Measurements from ENCODE around the gene MOV10L1.
"Not testable (repeated sequence)": the region's sequence is repeated elsewhere in the genome, so short reads cannot be mapped to it uniquely, and the experiment has no call there.

MOV10L1 gene

DNA sequence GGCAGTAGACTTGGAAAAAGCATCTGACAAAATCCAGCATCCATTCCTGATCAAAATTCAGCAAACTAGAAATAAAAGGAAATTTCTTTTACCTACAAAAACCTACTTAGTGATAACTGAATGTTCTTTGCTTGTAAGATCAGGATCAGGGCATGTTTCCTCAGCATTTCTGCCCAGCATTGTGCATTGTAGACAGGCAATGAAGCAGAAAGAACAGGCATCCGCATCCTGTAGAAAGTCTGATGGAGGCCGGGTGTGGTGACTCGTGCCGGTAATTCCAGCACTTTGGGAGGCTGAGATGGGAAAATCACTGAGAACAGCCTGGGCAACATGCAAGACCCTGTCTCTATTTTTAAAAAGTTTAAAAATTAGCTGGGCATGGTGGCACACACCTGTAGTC, 48.2 kb downstream of the MOV10L1 start:
- no peak for DNase-seq (ENCODE audit: low spot score)

DNA sequence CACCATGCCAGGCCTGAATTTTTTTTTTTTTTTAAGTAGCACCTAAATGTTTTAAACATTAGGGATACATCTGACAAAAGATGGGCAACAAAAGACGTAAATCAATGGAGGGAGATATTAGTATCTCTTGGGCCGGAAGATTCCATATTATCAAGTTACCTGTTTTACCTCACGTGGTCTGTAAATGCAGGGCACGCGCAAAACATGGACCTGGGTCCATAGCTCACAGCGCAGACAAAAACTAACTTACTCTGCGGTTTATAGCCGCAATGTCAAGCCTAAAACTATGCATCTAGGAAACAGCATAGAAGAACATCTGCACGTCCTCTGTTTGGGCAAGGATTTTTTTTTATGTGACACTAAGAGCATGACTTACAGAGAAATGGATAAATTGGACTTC, 49.2 kb downstream of the MOV10L1 start:
- DNase-seq (ENCODE audit: low spot score) = no peak

DNA sequence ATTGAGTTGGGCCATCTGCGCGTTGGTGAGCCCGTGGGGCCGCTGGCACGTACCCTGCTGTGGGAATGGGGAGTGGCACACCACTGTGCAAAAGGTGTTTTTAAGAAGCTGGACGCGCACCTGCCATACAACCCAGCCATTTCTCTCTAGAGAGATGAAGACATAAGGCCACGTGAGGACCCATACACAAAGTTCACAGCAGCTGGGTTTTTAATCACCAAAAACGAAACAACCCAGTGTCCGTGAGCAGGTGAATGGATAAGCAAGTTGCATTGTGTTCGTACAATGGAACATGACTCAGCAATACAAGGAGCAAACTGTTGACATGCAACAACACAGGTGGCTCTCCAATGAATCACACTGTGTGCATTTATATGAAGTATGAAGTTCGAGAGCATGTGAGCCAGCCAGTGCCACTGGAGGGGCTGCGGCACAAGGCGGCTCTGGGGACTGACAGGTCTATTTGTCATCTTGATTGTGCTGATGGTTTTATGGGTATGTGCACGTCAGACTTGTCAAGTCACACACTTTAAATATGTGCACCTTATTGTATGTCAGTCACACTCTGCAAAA, 50.1 kb downstream of the MOV10L1 start:
- DNase-seq (ENCODE audit: low spot score) = no peak

DNA sequence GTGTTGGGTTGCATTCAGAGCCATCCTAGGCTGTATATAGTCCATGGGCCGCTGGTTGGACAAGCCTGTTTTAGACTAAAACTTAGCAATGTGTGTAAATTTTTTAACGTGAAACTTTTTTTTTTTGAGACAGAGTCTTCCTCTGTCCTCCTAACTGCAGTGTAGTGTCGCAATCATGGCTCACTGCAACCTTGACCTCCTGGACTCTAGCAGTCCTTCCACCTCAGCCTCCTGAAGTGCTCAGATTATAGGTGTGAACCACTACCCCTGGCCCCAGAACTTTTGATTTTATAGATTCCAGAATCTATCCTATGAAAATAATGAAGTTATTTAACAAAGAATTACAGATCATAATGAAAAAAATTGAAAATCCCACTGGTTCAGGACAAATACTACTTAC, 50.8 kb downstream of the MOV10L1 start:
- no peak for DNase-seq (ENCODE audit: low spot score)

DNA sequence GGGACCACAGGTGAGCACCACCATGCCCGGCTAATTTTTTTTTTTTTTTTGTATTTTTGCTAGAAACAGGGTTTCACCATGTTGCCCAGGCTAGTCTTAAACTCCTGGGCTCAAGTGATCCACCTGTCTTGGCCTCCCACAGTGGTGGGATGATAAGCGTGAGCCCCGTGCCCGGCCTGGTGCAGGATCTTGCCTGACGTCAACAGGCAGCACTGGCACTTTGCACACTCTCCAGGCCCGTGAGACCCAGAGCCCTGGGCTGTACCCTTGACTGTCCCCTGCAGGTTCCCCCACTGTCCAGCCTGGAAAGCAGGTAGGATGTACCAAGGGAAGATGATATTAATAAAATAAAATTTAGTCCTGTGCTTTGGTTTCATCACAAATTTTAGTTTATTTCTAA, 51.7 kb downstream of the MOV10L1 start:
- DNase-seq (ENCODE audit: low spot score) = no peak

DNA sequence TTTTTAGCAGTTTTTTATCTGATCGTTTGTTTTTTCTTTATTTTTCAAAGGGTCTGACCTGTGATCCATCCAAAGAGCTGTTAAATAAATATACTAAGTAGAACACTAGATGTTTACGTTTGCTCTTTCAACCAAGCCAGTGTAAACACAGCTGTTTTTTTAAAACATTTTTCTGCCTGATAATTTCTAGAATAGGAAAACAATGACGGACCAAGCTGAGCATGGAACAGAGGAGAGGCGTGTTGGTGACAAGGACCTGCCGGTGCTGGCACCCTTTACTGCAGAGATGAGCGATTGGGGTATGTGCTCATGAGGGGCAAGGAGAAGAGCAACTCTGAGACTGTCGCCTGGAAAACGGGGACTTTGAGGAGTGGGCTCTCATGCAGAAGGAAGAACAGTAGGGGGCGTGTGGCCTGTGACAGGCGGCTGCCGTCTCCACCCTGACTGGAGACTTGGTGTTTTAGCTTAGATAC, 52.1 kb downstream of the MOV10L1 start:
- DNase-seq (ENCODE audit: low spot score) = no peak

DNA sequence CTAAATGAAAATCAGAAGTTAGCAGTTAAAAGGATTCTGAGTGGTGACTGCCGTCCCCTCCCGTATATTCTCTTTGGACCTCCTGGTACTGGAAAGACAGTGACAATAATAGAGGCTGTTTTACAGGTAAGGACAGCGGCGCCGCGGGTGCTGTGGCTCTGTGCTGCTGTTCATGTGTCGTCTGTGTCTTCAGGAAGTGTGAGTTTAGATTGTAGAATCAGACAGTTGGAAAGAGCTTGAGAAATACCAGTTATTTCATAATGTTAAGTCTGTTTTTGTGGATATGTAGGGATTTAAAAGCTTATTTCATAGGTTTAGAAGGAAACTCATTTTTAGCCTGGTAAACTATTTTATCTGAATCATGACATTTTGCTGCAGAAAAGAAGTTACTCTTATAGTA, 53.3 kb downstream of the MOV10L1 start:
- DNase-seq (ENCODE audit: low spot score) = no peak

DNA sequence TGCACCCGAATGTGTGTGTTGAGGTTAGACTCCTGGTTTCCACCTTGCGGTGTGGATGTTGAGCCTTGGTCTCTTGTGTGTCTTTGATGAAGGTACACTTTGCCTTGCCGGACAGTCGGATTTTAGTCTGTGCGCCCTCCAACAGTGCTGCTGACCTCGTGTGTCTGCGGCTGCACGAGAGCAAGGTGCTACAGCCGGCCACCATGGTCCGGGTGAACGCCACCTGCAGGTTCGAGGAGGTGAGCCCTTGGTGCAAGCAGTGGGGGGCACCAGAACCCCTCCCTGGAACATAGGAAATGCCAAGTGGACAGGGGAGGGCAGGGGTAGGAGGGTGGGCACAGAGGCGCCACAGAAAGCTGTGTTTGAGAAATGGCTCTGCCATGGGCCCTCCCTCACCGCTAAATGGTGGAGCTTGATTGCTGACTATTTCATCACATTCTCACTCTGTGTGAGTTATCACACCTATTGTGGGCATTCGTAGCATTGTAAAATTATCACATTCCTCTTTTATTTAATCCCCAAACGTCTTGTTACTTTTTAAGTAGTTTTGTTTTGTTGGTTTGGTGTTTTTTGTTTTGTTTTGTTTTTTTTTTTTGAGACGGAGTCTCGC, 54.3 kb downstream of the MOV10L1 start:
- DNase-seq (ENCODE audit: low spot score) = no peak

DNA sequence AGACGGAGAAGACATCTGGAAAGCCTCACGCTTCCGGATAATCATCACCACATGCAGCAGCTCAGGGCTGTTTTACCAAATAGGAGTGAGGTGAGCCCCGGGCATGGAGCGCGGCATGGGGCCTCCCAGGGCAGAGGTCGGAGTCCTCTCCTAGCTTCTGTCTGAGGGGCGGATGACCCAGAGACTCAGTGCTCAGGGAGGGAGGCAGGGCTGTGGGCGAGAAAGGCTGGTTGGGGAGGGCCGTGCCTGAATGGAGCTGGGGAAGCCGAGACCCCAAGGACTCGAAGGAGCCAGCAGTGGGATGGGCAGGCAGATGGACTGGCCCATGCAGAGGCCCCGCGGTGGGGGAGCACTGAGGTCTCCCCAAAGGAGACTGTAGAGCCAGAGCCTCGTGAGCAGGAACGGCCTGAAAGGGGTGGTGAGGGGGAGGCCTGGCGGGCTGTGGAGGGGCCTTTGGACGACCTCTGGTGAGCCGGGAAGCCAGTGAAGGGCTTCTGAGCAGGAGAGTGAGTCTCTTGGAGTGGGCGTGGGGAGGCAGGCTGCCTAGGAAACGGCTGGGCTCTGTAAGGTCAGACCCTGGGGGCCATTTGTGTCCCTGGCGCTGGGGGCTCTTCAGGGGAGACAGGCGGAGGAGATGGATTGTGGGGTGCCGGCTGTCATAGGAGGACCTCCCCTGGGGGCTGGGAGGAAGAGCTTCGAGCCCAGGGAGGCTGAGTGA, 56.1 kb downstream of the MOV10L1 start:
- no peak for DNase-seq (ENCODE audit: low spot score)

DNA sequence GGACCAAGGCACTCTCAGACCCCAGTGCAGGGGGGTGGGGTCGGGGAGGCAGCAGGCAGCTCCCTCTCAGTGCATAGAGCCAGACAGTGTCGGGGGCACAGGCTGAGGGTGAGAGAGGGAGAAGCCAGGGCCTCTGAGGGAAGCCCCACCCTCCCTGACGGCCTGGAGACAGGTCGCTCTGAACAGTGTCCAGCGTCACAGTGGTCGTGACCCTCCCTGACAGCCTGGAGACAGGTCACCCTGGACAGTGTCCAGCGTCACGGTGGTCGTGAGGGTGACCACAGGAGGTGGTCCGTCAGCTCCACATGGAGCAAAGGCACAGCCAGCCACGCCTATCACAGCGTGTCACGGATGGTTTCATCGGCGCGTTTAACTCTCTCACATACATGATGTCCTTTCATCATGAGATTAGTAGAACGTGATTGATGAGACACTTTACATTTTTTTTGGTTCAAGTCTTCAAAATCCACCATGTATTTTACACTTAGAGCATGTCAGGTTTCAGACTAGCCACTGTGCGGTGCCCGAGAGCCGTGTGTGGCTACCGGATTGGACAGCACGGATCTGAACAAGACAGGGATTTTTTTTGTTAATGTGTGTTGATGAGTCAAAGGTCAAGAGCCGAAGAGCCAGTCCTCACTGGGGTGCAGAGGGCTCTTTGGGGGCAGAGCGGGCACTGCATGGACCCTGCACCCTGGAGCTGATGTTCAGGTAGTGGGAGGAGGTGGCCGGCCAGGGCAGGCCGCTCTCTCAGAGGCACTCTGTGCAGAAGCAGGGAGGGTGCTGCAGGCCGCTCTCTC, 56.8 kb downstream of the MOV10L1 start:
- DNase-seq (ENCODE audit: low spot score) = no peak

DNA sequence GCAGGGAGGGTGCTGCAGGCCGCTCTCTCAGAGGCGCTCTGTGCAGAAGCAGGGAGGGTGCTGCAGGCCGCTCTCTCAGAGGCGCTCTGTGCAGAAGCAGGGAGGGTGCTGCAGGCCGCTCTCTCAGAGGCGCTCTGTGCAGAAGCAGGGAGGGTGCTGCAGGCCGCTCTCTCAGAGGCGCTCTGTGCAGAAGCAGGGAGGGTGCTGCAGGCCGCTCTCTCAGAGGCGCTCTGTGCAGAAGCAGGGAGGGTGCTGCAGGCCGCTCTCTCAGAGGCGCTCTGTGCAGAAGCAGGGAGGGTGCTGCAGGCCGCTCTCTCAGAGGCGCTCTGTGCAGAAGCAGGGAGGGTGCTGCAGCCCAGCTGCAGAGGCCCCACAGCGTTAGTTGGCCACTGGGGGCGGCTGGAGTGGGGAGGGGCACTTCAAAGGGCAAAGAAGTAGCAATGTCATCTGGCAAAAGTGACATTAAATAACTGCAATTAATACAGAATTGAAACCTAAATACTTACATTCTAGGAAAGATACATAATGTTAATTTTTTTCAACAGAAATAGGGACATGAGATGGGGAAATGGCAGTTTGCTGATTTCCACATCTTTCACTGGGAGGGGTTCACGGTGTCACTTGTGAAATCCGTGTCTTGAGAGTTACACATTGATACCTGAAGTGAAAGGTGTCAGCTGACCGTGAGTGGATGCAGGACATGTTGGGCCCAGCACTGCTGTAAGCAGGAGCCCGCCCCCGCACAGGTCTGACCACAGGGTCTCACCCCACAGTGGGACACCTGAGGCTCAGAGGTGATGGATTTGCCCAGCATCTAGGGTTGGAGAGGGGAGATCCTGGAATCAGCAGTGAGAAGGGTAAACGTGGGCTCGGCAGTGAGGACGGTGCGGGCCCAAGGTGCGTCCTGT, 57.7 kb downstream of the MOV10L1 start:
- not testable (repeated sequence) for DNase-seq (ENCODE audit: low spot score)

DNA sequence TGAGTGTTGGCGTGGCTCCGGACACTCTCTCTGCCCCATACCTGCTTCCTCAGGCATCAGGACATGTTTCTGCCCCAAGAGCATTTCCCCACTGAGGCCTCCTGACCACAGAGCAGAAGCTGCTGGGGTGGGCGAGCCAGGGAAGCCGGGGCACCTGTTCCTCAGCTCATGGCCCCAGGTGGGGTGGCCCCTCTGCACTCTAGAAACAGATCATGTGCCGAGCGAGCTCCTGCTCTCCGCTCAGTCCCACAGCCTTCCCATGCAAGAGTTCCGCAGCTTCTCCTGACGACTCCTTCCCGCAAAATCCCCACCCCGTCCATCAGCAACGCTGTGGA, 58.3 kb downstream of the MOV10L1 start:
- DNase-seq (ENCODE audit: low spot score) = no peak

DNA sequence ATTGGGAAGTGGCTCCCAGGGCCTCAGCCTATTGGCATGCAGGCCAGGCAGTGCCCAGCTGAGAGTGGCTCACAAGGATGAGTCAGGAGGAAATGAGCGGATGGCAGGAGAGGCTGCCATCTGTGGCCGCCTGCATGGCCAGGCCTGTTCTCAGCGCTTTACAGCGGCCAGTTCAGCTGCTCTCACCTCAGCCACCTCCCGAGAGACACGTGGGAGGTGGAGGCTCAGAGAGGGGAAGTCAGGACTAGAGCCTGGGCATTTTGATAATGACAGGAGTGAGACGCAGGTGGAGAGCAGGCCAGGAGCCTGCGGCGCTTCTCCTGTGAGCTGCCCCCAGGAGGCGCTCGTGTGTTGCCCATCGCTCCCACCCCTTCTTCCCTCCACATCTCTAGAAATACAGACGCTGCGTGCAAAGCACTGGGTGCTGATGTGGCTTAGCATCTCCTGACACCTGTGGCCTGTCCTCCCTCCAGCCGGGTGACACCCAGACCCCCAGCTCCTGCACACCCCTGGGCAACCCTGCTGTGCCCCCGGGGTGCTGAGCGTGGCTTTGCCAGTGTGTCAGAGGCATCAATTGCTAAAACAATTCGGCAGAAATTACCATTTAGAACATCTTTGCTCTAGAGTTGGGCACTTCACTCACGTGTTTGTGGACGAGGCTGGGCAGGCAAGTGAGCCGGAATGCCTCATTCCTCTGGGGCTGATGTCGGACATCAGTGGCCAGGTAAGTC, 59.4 kb downstream of the MOV10L1 start:
- peak; percentile 75 for DNase-seq (ENCODE audit: low spot score)

DNA sequence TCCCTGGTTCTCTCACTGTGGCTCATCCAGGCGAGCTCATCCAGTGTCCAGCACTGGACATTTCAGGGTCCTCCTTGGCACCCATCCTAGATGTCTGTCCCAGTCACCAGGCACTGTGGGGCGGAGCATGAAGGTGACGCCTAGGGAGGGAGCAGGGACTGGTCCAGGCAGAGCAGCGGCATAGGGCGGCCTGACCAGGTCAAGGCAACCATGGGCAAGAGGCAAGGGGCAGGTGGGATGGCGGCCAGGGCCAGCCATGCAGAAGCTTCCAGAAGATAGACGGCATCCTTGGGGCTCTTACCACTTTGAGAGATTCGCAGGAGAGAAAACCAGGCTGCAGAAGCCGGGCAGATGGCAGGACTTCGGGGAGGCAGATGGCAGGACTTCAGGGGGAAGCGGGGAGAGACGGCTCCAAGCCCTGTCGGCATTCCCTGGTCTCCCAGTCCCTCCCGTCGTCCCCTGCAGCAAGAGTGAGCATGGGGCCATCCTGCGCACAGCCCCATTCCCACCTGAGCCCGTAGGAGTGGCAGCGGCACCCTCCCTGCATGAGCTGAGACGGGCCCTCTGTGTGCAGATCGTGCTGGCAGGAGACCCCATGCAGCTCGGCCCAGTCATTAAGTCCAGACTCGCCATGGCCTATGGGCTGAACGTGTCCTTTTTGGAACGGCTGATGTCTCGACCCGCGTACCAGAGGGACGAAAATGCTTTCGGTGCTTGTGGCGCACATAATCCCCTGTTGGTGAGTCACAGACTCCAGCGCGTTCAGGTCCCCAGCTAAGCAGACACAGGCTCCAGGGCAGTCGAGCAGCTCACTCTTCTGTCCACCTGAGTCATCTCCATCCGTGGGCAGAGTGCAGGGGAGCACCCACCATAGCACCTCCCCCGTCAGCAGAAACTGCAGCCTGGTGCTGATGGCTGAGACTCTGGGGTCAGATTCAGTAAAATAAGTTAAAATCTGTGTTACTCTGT, 60.6 kb downstream of the MOV10L1 start:
- no peak for DNase-seq (ENCODE audit: low spot score)

DNA sequence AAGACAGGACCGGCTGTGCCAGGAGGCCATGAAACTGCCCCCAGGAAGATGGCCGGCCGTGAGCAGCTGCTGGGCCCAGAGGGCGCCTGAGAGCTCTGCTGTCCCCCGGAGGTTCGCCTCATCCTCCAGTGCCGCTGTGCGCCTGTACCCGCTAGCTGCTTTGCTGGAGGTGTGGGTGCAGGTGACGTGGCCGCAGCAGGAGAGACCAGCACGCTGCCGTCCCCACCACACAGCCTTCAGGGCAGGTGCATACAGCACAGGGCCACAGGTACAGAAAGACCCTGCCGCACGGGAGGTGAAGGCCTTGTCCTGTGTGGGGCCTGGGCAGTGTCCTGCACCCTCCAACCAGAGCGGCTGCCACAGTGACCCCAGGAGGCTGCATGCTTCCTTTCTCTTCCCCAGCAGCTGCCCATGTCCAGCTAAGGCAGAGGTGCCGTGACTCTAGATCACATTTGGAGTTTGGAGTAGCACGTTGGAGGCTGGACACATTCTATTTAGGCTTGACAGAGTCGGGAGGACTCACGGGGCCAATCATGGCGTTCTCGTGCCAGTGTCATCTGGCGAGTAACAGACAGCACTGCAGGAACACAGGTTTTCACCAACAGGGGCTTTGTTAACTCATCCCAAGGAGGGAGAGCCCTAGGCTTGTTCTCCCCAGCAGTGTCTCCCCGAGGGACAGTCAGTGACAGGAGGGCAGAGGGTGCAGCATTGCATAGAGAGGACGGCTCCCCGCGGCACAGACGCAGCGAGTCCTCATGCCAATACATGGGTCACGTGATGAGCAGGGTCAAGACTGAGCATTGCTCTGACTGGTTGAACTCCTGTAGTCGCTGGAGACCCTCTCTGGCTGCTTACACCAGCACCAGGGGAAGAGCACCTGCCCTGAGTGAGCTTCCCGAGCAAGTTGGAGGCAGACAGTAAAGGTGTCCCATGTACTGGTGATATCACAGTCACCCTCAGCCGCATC, 62.0 kb downstream of the MOV10L1 start:
- DNase-seq (ENCODE audit: low spot score) = no peak

DNA sequence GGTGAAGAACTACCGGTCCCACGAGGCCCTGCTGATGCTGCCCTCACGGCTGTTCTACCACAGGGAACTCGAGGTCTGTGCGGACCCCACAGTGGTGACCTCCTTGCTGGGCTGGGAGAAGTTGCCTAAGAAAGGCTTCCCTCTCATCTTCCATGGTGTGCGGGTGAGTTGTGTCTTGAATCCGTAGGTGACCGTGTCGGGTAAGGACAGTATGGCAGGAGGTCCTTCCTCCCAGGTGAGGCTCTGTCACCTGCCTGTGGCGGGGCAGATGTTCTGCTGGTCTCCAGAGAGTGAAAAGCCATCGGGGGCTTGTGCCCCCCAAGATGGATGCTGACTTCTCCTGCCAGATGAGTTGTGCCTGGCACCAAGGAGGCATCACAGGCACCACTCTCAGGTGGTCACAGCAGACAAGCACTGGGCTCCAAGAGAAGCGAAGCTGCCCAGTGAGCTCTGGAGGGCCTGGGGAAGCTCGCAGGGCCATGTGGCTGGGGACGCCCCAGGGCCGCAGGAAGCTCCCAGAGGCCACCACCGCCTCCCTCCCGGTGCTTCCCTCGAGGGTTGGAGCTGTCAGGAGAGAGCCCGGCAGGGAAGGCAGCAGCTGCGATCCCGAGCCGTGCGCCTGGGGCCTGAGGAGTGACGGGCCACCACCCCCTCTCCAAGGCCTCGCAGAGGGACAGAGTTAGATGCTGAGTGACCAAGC, 63.4 kb downstream of the MOV10L1 start:
- no peak for DNase-seq (ENCODE audit: low spot score)

DNA sequence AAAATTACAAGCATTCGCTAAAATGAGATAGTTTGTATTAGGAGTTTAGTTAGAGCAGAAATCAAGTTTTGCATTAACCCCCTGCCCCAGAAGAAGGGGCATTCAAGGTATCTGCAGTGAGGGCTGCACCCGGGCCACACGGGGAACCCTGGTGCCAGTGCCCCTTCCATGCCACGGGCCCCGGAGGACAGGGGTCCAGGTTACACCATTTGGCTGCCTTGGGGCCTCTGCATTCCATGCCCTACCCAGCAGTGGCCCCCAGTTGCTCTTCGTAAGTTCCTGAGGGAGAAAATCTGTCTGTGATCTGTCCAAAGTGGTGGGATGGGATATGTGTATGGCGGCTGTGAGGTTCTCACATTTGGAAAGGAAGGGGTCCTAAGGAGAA, 63.9 kb downstream of the MOV10L1 start:
- no peak for DNase-seq (ENCODE audit: low spot score)

DNA sequence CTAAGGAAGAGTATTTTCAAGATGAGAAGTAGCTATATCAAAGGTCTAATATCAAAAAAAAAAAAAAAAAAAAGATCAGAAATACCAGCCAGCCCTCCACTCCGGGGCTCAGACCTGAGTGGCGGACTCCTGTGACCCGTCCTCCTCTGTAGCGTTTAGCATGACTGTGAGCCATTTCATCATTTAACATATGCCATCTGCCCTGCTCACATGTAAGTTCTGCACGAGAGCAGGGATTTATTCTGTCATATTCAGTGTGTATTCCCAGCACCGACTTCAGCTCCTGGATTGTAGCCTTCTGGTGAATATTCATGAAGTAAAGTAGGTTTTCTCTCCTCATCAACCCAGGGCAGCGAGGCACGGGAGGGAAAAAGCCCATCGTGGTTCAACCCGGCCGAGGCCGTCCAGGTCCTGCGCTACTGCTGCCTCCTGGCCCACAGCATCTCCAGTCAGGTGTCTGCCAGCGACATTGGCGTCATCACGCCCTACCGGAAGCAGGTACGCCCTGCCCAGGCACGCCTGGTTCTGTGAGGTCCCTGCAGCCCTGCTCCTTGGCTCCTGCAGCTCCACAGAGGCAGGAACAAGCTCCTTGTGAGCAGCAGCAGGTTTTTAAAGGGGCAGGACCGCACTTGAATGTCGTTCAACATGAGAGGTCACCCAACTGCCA, 68.0 kb downstream of the MOV10L1 start:
- no peak for DNase-seq (ENCODE audit: low spot score)
